Skin epidermis (tissue), 12 donors: ENCODE results near the gene HOXA9.
A peak's percentile ranks its signal among the peaks of the same experiment; 100 is the strongest.

Source experiments
- H3K27ac ChIP-seq, 21 experiments: fragments of 200-600 bp; sonication (generic) in 11 of 21; one replicate each; pipeline ENCODE4 v1.5.0; 2020; ENCODE audit warnings: mild to moderate bottlenecking in 3 of 21, inconsistent platforms in 2 of 21, moderate library complexity in 2 of 21
- H3K4me3 ChIP-seq, 7 experiments: fragments of 200-600 bp; sonication (generic) in 2 of 7; one replicate each; pipeline ENCODE4 v1.5.0; 2020; ENCODE audit warnings: inconsistent platforms in 2 of 7, mild to moderate bottlenecking in 2 of 7, moderate library complexity in 1 of 7

The HOXA9 gene

DNA sequence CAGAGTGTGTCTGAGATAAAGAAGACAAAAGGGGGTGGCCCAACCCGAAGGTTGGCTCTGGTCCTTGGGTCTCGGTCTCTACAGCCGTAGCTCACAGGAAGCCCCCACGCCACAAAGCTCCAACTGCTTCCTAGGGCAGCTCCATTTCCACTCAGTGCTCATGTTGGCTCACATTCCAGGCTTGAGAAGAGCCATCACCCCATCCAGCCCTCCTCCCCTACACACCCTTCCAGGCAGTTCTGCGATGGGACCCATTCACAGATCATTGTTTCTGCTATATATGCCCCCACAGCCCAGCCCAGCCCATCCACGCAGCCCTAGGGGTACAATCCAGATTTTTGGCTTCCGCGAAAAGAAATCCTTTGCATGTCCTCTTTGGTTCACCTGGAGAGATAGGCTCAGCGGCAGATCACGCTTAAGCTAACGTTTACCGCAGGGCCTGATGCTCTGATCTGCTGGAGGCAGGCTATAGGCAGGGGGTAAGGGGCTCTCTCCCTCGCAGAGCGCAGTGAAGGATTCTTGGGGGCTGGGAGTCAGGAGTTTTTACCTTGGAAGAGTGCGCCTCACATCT lies 25.9 kb upstream of the HOXA9 start:
- Histone ChIP-seq H3K4me3 (no peak overlapping the region), H3K27ac (peak overlapping the region in 3 of 21 experiments; percentile 67 to 78 (median 72))

DNA sequence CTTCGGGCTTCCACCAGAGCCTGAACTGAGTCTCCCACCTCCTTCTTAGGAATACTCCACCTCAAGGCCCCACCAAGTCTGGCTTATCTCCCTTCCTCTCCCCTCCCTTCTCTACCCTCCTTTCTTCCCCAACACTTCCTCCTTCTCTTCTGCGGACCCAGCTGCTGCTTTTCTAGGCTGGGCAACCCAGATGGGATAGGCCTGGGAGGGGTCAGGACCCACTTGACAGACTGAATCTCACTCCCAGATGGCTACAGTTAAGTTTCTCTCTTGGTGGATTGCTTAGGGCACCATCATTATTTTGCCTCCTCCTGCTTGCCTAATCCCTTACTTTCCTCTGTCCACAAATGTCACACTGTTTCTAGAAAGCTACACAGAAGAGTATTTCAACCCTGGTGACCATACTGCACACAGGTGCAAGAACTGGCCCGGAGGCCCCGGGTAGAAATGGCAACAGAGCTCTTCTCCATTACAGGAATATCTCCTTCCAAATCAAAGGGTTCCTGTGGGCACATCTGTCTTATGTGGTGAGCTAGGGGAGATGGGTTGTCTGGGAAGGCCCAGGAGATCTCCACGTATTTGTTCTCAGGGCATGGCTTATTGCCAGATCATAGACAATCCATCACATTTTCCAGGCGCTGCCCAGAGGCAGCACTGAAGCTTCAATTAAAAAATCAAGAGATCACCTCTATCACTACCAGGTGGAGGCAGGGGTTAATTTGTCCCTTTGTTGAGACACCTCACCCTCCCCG lies 24.8 kb upstream of the HOXA9 start:
- H3K27ac ChIP-seq = peak overlapping the region in 2 of 21 experiments; percentile 2 to 64

DNA sequence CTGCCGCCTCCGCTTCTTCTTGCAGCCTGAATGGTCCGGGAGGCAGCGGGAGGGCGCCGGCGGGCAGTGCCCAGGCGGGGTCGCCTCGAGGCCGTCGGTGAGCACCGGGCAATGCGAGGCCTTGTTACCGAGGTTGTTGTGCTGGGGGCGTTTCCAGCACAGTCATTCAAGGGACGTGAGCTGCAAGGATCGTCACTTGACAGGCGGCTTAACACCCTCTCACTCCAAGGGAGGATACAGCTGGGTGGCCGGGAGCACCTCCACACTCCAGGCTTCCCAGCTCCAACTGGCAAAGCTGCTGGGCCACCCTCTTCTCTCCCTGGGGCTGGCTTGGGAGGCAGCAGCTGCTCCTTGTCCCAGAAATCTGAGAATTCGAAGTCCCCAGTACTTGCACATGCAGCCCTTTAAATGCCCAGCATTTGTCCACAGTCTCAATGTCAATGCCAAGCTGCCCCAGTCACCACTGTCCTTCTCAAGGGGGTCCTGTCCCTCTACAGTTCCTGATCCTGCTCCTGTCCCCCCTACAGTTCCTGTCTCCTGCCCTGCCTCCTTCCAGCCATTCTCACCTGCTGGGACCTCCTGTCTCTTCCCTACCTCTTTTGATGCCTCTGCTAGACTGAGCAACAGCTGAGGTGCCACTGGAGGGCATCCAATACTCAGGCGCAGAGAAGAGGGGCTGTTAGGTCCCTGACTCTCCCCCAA lies 24.1 kb upstream of the HOXA9 start:
- H3K4me3 ChIP-seq = peak overlapping the region in 1 of 7 experiments; percentile 15
- peak overlapping the region in 5 of 21 experiments; percentile 51 to 78 (median 67) for H3K27ac ChIP-seq

More for the DNA sequence above, 24.8 kb upstream of the HOXA9 start:
- no peak overlapping the region for H3K4me3 ChIP-seq

DNA sequence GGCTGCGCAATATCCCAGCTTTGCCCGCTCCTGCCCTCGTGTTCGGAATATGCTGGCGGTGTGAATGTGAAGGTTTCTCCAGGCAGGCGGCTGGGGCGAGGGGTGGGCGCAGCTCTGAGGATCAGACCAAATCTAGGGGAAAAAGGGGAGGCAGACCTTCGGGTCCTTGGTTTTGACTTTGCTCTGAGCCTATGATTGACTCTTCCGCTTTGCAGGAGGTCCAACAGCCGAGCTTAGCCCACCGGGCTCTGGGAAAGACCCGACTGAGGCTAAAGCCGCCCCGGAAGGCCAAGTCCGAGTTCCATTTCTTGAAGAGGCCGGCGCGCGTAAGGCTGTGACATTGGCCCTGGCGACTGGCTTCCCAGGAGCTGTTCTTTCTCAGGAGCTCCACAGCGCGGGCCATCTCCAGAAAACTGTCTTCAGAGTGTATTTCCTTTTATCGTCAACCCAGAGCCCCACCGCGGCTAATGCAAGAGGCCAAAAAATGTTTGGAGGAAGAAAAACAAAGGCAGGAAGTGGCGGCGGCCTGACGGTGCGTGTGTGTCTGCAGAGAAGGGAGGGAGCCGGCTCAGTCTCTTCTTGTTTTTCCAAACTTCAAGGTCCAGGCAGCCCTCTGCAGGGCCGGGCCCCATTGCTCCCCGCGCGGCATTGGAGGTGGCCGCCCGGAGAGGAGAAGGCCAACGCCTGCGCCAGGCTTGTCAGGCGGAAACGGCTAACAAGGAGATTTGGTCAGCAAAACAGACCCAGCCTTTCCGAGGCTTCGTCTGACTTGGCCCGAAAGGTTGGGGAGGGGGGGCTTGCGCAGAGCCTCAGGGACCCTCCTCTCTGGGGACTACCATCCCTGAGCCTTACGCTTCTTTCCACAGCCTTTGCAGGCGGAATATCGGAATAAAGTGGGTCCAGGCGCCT lies 23.3 kb upstream of the HOXA9 start:
- H3K27ac ChIP-seq = peak overlapping the region in 6 of 21 experiments; percentile 3 to 78 (median 66)
- peak overlapping the region in 5 of 7 experiments; percentile 1 to 15 (median 6) for H3K4me3 ChIP-seq

DNA sequence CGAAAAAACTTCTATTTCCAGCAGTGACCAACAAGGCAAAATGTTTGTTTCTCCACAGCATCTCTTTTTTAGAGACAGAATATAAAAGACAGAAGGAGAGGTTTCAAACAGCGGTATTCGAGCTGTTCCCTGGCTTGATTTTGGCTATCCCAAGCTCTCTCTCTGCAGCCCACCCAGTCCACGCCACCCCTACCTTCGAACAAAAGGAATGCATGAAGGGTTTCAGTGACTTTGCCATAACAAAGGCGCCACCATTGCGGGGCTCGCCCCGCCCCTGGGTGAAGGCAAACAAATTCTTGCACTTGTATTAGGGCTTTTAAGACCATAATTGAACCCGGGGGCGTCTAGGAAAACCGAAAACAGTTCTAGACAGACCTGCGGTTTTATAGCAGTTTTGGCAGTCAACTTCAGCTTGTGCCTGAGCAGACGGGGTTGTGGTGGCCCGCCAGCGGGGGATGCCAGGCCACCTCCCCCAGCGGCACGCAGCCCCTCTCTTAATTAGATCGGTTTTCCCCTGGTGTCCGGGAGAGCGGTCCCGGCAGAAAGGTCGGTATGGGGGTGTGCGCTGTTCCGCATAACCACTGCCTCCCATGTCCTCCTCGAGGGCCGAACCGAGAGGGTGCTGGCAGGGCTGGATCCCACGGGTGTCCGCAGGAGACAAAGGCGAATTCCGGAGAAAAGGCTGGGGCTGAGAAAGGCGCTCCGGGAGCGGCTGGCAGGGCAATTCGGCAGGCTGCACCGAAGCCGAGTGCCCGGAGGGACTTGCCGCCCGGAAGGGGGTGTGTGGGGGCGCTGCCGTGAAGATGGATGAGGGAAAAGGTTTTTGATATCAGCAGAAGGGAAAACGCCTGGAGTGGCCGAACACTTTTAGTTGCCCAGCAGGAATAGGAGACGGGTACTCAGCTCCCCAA lies 22.4 kb upstream of the HOXA9 start:
- Histone ChIP-seq H3K4me3 (peak overlapping the region in 4 of 7 experiments; percentile 3 to 15 (median 8)), H3K27ac (peak overlapping the region in 6 of 21 experiments; percentile 3 to 78 (median 66))

DNA sequence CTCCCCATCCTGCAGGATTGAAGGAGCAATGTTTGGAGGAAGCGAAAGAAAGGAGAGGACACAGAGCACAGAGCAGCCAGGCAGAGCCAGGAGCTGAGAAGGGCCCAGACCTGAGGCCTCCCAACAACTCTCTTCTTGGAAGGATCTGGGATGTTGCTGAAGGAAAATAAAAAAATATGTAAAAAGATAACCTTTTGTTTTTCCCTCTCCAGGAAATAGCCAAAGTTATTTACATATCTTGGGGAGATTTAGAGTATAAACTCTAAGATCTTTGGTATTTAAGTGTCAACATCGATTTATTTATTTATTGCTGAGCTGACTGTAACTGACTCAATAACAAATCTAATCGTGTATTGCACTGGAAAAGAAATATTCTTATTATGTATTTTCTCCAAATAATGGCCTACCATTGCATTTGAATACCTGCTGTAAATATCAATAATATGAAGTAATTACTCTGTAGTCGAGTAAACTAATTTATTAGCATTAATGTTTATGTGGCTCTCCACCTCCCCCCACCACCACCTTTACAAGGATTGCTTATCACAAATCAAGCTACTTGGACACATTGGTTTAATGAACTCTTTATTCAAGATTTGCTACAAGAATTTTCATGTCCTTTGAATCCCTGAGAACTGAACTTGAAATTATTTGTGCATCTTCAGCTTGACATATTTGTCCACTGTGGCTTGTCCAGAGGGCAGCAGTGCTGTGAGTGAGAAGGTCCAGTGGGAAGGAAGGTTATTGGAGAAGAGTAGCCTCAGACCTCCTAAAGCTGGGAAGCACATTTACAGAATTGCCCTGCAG lies 21.5 kb upstream of the HOXA9 start:
- Histone ChIP-seq H3K27ac (peak overlapping the region in 5 of 21 experiments; percentile 25 to 81 (median 74)), H3K4me3 (no peak overlapping the region)

DNA sequence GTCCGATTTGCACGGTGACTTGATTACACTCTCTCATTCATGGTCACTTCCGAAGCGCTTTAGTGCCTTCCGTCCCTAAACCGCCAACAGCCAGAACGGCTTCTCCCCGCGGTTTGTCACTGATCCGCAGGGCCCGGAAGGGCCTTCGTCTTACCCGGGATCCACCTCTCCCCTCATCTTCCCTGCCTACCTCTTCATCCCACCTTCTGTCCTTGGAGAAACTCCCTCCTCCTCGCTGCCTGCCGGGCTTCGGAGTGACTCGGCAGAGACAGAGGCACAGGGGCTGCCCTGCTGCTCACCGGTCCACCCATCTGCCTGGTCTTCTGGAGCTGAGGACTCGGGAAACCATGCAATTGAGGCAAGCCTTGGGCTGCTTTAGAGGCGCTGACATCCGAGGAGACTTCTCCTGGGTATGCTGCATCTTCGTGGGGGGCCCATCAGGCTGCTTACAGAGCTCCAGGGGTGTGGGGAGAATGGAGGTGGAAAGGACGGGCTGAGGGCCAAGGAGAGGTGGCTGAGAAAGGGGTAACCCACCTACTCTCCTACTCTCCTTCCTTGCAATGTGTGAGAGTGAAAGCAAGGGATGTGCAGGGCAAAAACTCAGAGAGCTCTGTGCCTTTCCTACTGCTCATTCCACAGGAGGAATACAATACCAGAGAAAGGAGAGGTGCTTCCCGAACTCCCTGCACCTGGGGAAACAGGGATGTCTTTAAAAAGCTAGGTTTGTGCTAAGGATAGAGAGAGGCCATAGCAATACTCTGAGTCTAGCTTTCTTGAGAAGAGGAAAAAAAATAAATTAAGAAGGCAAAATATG lies 20.7 kb upstream of the HOXA9 start:
- H3K27ac ChIP-seq = peak overlapping the region in 7 of 21 experiments; percentile 34 to 81 (median 75)
- H3K4me3 ChIP-seq = peak overlapping the region in 2 of 7 experiments; percentile 43 to 48

DNA sequence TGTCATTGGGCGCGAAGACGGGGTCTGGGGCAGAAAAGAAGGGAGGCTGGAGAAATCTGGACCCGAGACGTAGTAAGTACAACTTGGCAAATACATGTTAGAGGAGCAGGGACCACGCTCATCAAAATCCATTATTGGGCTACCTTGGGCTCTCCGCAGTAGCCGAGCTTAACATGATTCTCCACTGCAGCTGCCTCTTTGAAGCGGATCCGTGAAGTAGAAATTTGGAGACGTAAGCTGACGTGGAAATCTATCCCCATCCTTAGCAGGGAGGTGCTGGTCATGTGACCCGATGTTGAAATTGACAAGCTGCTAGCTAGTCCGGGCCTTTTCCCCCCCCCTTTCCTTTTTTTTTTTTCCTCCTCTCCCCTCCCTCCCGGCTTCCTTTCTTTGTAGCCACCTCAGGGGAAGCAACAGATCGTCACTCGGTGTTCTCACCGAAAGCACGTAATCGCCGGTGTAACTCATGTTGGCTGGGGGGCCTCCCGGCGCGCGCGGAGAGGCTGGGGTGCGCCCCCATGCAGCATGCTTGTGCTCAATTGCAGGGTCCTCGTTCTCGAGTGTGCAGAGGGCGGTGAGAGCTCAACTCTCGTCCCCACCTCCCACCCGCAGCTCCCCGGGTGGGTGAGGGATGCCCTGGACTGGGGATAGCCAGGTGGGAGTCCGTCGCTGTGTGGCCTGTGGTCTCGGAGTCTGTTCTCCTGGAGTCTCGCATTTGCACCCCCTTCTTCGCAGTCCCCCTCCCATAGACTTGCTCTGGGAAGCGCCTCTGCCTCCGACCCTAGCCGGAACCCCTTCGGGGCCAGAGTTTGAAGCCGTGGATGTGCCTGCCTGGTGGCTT lies 19.9 kb upstream of the HOXA9 start, which contains the start of gene HOXA11:
TSS of gene HOXA11 (minus strand) at position 220 of the 841 bp plus-strand sequence. CDS start at position 132, 88 bp downstream.
- Histone ChIP-seq H3K4me3 (peak within 1 kb of the TSS; percentile 16 to 48 (median 41)), H3K27ac (peak within 1 kb of the TSS in 10 of 21 experiments; percentile 21 to 81 (median 74))

DNA sequence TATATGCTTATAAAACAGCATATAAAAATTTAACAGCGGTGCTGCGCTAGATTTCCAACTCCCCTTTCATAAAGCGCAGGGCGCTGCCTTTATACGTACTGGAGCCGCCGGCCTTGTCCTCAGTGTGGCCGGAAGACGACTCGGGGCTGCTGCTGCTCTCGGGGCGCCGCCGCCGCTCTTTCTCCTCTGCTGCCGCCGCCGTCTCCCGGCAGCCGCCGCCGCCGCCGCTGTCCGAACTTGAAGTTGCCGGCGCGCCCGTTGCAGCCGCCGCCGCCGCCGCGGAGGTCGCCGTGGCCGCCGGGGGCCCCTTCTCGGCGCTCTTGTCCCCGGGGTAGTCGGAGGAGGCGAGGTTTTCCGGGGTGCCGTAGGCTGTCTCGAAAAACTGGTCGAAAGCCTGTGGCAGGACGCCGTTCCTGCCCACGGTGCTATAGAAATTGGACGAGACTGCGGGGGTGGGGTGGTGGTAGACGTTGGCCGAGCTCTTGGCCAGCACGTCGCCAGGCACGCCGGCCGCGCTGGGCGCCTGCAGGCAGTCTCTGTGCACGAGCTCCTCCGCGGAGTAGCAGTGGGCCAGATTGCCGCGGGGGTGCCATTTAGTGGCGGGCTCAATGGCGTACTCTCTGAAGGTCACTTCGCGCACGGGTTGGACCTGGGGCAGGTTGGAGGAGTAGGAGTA lies 19.1 kb upstream of the HOXA9 start:
- H3K27ac ChIP-seq = peak overlapping the region in 10 of 21 experiments; percentile 21 to 81 (median 74)
- peak overlapping the region; percentile 16 to 48 (median 41) for H3K4me3 ChIP-seq

DNA sequence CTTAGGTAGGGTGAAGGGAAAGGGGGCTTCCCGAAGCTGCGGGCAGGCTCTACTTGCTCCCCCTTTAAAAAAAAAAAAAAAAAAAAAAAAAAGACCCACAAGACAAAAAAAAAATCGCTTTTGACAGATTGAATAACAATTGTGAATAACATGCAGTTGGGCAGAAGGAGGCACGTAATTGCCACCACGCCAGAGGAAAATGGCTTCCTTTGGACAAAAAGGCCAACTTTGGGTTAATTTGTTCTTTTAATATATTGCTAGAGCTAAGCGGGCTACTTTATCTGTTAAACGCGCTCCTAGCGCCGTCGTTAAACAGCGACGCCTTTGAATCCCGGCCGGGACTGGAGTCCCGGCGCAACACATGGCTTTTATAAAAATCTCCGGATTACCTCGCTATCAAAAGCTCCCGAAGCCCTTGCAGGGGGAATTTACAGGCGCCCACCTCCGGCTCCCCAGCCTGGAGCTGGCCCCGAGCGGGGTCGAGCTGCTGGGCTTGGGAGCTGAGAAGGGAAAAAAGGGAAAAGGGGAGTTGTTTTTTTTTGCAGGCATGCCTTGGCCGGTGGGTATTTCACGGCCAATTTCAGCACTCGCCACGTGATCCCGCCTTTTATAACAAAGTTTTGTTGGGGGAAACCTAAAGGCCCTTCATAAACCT lies 18.5 kb upstream of the HOXA9 start:
- Histone ChIP-seq H3K4me3 (peak overlapping the region; percentile 16 to 48 (median 41)), H3K27ac (peak overlapping the region in 10 of 21 experiments; percentile 21 to 81 (median 74))

DNA sequence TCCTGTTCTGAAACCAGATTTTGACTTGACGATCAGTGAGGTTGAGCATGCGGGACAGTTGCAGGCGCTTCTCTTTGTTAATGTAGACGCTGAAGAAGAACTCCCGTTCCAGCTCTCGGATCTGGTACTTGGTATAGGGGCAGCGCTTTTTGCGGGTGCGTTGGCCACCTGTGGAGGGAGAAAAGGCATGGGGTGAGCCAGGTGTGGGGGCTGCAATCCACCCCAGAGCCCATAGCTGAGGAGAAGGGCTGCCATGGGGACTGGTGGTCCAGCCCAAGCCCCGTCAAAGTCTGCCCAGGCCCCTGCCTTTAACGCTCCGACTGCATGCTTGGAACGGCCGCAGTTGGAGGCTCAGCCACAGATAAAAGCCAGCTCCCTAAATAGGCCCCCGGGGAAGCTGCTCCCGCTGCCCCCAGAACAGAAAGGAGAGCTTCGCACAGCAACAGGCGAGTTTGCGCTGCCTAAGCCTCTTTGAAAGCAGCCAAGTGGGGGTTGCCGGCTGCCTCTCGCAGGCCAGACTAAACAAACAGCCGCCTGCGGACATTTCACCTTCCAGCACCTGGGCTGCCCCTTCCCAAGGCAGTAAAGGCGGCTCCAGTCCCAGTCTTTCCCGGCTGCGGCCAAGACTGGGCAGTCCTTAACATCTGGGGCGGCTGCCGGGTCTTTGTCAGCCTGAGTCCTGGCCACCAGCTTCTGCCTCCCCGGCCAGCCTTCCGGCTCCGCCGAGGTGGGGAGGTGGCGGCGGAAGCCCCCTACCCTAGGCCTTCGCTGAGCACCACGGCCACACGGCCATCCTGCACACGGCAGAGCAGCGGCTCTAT lies 17.7 kb upstream of the HOXA9 start:
- Histone ChIP-seq H3K4me3 (peak overlapping the region in 4 of 7 experiments; percentile 8 to 48 (median 44)), H3K27ac (peak overlapping the region in 7 of 21 experiments; percentile 27 to 81 (median 74))

DNA sequence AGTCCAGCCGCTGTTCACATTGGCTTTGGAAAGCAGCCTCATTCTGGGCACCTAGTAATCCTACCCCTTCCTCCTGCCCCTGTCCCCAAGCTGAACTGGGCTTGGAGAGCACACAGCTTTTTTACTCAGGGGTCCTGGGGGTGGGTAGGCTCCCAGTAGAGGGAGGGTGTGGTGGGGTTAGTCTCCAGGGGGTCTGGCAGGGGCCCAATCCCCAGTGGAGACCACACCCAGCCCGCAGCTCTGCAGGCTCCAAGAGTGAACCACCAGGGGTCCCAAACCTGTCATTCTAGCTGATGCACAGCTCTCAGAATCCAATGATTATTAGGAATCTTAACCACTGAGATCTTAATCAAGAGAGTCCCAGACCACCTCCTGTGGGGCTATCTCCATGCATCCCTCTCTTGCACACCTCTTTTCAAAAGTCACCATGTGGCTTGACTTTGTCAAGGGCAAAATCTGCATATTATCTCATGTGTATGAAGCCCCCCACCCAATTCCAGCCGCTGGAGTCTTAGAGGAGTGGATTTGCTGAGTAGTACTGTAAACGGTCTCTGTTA lies 17.0 kb upstream of the HOXA9 start:
- peak overlapping the region in 1 of 21 experiments; percentile 31 for H3K27ac ChIP-seq

DNA sequence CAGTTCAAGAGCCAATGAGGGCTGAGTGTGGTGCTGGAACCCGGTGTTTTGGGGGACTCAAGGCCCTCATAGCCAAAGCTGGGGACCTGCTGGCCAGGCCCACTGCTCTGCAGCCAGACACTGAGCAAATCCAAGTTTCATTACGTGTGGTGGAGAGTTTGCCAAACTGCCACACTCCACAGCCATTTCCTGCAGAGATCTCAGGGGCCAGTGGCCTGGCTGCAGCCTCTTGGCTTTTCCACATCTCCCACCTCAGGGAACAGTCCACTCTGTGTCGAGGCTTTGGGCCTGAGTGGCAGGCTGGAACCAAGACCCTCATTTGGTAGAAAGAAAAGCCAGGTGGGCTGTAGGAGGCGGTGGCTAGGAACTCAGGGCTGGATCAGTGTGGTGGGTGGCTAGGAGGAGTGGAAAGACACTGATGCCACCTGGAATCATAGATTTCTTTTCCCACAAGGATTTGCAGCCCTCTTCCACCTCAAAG lies 16.5 kb upstream of the HOXA9 start:
- no peak overlapping the region for H3K4me3 ChIP-seq
- H3K27ac ChIP-seq = peak overlapping the region in 1 of 21 experiments; percentile 31

More for the DNA sequence above, 17.0 kb upstream of the HOXA9 start:
- H3K4me3 ChIP-seq = peak overlapping the region in 1 of 7 experiments; percentile 43
